HG03432 (cell line): Measurements from ENCODE around the gene LRRN4.
"Not testable (repeated sequence)": the region's sequence is repeated elsewhere in the genome, so short reads cannot be mapped to it uniquely, and the experiment has no call there.

Source experiments
- ATAC-seq: cut with Tn5 transposase; IDR thresholded peaks from one replicate; pipeline ENCODE4 v1.9.1; 2021; ENCODE audit warnings: mild to moderate bottlenecking, moderate library complexity; ENCODE audit not compliant: unreplicated experiment

LRRN4 gene

DNA sequence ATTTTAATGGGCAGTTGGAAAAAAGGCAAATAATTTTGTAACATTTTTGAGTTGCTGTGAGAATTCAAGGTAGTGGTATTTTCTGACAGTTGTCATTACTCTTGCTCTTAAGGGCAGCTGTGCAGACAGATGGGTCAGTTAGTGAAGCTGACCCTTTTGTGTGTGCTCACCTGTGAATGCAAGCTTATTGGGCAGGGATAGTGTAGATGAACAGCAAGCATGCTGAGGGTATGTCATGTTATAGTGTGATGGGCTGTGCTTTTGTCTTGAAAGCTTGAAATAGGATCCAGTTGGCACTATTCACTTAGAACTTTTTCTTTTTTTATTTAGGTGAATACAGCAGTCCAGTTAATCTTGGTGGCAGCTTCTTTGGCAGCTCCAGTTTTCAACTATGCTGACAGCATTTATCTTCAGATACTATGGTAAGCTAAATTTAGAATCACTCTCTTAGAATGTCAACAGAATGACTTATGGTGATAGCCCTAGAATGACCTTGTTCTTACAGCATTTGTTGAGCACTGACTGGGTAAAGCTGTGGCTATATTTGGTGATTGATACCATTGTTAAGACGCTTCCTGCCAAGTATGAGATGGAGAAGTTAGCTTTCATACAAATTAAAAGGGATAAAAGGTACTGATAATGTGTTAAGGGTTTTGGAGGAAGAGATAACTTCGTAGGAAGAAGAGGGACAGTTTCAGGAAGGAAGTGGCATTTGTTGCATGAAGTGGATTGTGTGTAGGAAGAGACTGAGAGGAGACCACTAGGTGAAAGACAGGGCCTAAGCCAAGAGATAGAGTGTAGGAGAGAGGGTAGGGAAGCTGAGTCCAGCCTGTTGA, 19.5 kb downstream of the LRRN4 start:
- ATAC-seq = no peak

DNA sequence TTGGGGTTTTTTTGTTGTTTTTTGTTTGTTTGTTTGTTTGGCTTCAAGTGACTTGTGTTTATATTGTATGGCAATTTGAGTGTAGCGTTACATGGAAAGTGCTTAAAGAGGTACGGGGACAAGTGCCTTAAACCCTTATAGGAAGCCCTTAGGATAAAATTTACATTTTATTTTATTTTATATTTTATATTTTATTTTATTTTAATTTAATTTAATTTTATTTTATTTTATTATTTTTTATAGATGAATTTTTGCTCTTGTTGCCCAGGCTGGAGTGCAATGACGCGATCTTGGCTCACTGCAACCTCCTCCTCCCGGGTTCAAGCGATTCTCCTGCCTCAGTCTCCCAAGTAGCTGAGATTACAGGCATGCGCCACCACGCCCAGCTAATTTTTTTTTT, 21.0 kb downstream of the LRRN4 start:
- not testable (repeated sequence) for ATAC-seq

DNA sequence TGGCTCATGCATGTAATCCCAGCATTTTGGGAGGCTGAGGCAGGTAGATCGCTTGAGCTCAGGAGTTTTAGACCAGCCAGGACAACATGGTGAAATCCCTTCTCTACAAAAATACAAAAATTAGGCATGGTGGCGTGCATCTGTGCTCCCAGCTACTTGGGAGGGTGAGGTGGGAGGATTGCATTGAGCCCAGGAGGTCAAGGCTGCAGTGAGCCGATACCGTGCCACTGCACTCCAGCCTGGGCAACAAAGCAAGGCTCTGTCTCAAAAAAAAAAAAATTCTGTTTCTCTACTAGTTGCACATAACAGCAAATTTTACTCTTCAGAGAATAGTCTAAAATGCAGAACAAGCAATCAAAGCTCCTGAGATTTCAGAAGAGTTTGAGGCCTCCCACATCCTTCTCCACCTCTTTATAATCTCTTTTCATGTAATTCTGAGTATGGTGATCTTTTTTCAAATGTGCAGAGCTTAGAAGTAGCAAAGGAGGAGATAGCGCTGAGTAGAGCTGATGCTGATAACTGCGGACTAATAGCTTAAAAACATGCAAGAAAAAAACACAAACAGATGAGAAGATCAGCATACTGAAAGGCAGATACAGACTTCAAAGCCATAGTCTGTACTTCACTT, 23.3 kb downstream of the LRRN4 start:
- no peak for ATAC-seq

DNA sequence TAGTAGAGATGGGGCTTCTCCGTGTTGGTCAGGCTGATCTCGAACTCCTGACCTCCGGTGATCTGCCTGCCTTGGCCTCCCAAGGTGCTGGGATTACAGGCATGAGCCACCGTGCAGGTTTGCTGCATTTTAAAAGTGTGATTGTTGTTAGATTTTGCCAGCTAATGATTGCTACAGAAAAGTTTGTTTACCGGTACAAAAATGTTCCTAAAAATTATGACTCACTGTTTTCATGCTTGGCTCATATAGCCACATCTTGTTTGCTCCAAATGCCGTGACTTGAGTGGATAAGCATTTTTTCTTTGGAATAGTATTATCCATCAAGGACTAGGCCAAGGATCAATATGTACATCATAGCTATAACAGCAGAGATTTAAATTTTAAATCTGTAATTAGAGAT, 24.3 kb downstream of the LRRN4 start:
- no peak for ATAC-seq

DNA sequence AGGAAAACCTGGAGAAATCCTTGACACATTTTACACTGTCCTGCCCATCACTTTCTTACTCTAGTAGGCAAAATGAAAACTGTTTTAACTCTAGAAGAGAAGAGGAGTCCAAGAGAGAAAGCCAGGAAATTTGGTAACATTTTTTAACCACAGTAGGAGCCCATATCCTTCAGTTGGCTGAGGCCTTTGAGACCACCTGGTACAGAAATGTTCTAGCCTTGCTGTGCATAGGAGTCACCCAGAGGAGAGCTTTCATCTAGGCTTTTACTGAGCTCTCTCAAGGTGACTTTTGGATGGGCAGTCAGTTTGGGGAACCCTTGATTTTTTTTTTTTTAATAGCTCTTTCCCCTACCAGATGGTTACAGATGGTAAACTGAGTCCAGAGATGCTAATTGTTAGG, 25.0 kb downstream of the LRRN4 start:
- no peak for ATAC-seq

GRCh38 chr20:6026051-6026450, 27.8 kb downstream of the LRRN4 start:
- no peak for ATAC-seq

DNA sequence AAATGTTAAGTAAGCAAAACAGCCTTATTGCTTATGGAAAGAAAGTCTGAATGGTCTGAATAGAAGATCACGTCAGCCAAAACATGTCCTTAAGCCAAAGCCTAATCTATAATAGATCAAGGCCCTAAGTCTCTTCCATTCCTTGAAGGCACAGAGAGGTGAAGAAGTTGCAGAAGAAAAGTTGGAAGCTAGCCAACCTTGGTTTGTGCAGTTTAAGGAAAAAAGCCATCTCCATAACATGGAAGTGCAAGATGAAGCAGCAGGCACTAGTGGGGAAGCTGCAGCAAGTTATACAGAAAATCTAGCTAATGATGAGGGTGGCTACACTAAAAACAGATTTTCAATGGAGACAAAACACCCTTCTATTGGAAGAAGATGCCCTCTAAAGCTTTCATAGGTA, 29.1 kb downstream of the LRRN4 start:
- no peak for ATAC-seq

GRCh38 chr20:6017880-6018279, 36.0 kb downstream of the LRRN4 start:
- ATAC-seq = no peak

DNA sequence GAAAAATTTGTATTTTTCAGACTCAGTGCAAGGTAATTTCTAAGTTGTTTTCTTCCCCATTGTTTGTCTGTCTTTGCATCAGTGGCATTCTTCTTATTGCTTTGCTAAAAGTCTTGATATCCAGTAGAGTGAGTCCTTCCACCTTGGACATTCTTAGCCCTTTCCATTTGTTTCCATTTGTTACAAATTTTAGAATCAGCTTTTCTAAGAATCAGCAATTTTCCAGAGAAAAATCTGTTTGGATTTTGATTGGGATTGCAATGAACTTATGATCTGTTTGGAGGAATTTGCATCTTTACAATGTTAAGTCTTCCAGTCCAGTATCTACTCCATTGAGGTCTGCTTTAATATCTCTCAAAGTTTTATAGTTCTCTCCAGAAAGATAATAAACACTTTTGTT, 36.4 kb downstream of the LRRN4 start:
- no peak for ATAC-seq

- ATAC-seq = no peak
Measured at GRCh38 chr20:6014957-6015356, 38.9 kb downstream of the LRRN4 start.

DNA sequence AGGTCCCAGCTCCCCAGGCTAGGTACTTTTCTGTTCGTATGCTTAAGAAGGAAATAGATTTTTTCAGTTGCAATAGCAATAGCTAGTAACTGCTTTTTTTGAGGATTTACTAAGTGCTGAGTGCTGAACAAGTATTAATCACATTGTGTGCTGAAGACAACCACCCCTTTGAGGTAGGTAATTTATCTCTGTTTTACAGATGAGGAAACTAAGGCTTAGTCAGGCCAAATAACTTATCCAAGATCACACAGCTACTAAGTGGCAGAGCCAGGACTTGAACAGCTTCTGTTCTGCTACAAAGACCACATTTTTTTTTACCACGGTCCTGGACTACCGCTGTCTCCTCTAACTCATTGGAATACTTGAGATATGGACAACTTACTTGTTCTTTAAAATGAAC, 39.8 kb downstream of the LRRN4 start:
- ATAC-seq = no peak

DNA sequence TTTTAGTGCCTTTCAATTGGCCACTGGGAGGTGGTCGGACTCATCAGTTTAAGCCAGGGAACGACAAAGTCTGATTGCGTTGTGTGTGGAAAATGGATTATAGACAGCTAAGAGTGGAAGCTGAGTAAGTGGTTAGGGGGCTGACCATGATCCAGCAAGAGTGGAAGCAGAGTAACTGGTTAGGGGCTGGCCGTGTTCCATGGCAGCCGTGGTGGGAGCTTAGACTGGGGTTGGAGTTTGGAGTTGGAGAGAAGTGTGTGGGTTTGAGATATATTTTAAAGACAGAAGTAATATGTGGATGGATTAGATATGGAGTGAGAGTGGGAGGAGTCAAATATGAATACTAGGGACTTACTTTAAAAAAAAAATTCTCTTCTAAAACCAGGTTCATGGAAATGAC, 41.7 kb downstream of the LRRN4 start:
- ATAC-seq = no peak

- ATAC-seq = no peak
Measured at GRCh38 chr20:6008254-6008653, 45.6 kb downstream of the LRRN4 start.

- ATAC-seq = no peak
Measured at GRCh38 chr20:6007529-6008103, 46.2 kb downstream of the LRRN4 start.

GRCh38 chr20:6007094-6007528, 46.7 kb downstream of the LRRN4 start:
- ATAC-seq = no peak

- ATAC-seq = no peak
Measured at GRCh38 chr20:6006603-6006949, 47.3 kb downstream of the LRRN4 start.

GRCh38 chr20:6000871-6001270, 53.0 kb downstream of the LRRN4 start:
- ATAC-seq = no peak

GRCh38 chr20:5999783-6000182, 54.1 kb downstream of the LRRN4 start:
- no peak for ATAC-seq

DNA sequence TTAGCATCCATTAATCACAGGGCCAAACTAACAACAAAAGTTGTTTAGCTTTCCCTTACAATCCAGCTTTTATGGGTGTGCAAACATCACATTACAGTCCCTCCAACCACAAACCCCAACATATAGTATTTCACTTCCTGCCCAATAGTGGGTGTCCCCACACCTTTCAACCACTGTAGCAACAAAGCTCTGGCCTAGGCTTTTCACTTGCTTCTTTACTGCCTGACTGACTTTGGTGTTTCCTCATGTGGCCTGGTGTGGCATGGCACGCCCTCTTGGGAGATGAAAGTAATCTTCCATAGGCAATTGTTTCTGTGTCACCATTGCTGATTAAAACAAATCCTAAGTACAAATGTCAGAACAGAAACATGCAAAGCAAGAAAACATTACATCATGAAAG, 57.1 kb downstream of the LRRN4 start:
- ATAC-seq = peak; percentile 98

DNA sequence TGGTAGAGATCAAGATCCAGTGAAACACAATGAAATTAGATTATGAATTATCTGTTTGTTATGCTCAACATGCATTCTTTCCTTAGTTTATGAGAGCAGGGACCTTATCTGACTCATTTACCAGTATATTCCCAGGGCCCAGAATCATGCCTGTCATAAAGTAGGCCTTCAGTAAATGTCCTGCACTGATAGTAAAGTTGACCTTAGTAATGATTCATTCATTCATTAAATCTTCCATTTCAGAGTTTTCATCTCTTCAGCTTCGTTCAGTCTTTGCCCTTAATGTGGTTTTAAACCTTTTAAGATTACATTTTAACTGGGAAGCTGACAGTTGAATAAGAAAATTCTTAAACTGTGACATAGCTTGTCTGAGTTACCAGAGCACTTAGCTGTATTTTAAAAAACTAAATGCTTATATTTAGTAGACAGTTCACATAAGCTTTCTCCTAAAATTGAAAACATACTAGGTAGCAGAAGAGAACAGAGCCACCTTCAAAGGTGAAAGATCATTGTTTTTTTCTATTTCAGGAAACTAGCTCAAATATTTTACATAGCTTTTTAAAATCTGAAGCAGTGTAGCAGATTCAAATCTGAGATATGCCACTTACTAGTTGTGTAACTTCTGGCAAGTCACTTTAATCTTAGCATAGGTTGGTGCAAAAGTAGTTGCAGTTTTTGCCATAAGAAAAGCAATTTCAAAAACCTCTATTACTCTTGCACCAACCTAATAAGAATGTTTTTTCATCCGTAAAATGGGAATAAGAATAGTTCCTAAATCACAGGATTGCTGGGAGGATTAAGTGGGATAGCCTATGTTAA, 62.0 kb downstream of the LRRN4 start:
- no peak for ATAC-seq

GRCh38 chr20:5990946-5991345, 62.9 kb downstream of the LRRN4 start:
- ATAC-seq = no peak
